HG02970 (cell line): ENCODE measurements around the gene CDX1.

Experiments
- ATAC-seq: cut with Tn5 transposase; IDR thresholded peaks from one replicate; pipeline ENCODE4 v1.9.1; 2021; ENCODE audit warnings: mild to moderate bottlenecking, moderate library complexity, moderate number of reproducible peaks; ENCODE audit not compliant: unreplicated experiment, low FRiP score

CDX1 gene

GRCh38 chr5:150202501-150202900 lies 35.9 kb downstream of the CDX1 start:
- no peak for ATAC-seq

GRCh38 chr5:150203832-150204589 lies 37.4 kb downstream of the CDX1 start:
- ATAC-seq, result no peak

- no peak for ATAC-seq
Measured at GRCh38 chr5:150204590-150204960, 38.0 kb downstream of the CDX1 start.

GRCh38 chr5:150206098-150206778 lies 39.7 kb downstream of the CDX1 start:
- no peak for ATAC-seq

GRCh38 chr5:150206779-150207115 lies 40.2 kb downstream of the CDX1 start:
- no peak for ATAC-seq

- no peak for ATAC-seq
Measured at GRCh38 chr5:150208187-150209098, 41.9 kb downstream of the CDX1 start.

- no peak for ATAC-seq
Measured at GRCh38 chr5:150209099-150209635, 42.6 kb downstream of the CDX1 start.

GRCh38 chr5:150210644-150211043 lies 44.1 kb downstream of the CDX1 start:
- ATAC-seq, result no peak

GRCh38 chr5:150211156-150212030 lies 44.8 kb downstream of the CDX1 start:
- no peak for ATAC-seq

GRCh38 chr5:150213530-150213929 lies 47.0 kb downstream of the CDX1 start:
- no peak for ATAC-seq

GRCh38 chr5:150214289-150214688 lies 47.7 kb downstream of the CDX1 start:
- ATAC-seq, result no peak

GRCh38 chr5:150215979-150216944 lies 49.7 kb downstream of the CDX1 start:
- no peak for ATAC-seq

- no peak for ATAC-seq
Measured at GRCh38 chr5:150217038-150217437, 50.5 kb downstream of the CDX1 start.

GRCh38 chr5:150217873-150218692 lies 51.5 kb downstream of the CDX1 start:
- ATAC-seq, result peak; percentile 69

GRCh38 chr5:150218693-150219035 lies 52.1 kb downstream of the CDX1 start:
- ATAC-seq, result no peak

GRCh38 chr5:150219142-150219541 lies 52.6 kb downstream of the CDX1 start:
- ATAC-seq, result no peak

GRCh38 chr5:150219861-150220260 lies 53.3 kb downstream of the CDX1 start:
- ATAC-seq, result no peak

- ATAC-seq, result no peak
Measured at GRCh38 chr5:150221471-150221870, 54.9 kb downstream of the CDX1 start.
